B cell (primary cell): ENCODE data around the gene RBMS3.

Experiments
- CTCF ChIP-seq: fragments of 200-600 bp; IDR thresholded peaks from one replicate; pipeline ENCODE4 v1.8.0; 2022; ENCODE audit warnings: antibody characterized with exemption, mild to moderate bottlenecking
- EZH2 ChIP-seq: IDR thresholded peaks from 2 replicates; pipeline ENCODE4 v1.6.1; 2012; ENCODE audit warnings: borderline replicate concordance, low read depth, mild to moderate bottlenecking, moderate library complexity, low read length; ENCODE audit not compliant: insufficient read depth, poor library complexity, severe bottlenecking

DNA sequence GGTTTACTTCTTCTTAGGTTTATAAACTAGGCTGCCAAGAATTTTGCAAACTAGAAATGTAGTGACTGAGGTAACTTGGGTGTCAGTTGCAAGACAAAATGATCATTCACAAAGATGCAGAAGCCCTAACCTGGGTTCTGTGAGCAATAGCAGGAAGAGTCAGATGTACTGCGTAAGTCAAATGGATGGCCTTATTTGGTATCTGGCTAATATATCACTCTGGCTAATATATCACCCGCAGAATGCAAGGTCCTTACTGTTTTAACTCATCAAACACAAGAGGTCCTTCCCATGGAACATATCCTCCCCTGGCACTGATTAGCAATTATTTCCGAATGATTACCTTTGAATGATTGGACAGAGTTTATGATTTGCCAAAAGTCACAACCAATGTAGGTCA, 37.4 kb downstream of the RBMS3 start:
- TF ChIP-seq CTCF (no peak), EZH2 (no peak)
